NCI-H524 treated with DMSO at 0.1 percent for 48 hours (cell line): ENCODE measurements around the gene ZNF793.
A peak's percentile ranks its signal among the peaks of the same experiment; 100 is the strongest.

ENCODE experiments used
- DNase-seq: peaks from one replicate; lab custom pipeline; 2025; lab: John Stamatoyannopoulos, UW

Gene ZNF793

DNA sequence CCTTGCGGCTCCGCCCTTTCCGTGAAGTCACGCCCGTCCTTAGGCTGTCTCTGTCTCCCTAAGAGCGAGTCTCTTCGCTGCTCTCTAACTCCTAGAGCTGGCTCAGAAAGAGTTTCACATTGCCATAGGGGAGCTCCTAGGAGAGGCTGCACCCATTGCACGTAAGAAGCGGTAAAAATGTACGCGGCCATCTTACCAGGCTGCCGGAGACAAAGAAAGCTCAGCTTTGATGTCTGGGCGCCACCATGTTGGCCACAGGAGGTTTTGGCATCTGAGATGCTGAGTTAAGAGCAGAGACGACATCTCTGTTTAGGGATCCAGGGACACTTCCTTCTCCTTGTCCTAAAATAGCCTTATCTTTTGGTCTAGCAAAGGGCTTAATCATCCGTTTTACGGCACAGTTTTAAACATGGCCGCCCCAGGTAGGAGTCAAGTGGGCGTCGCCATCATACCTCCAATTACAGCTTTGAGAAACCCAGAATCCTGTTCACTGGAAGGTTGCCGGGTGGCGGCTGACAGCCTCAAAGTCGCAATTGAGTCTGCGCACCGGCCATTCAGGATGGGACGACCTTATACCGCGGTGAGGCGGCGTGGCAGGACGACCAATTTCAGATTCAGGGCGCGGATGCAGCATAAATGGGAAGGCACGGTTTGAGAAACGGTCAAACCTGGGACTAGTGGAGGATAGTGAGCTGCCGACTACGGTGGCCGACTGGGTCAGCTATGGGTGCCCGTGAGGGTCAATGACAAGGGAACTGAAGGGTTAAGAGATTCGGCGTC is at the start of gene ZNF793:
TSS of gene ZNF793 (plus strand) at position 553 of the 780 bp plus-strand sequence. CDS start 16,501 bp downstream, outside the sequence.
- peak; percentile 63 for DNase-seq

DNA sequence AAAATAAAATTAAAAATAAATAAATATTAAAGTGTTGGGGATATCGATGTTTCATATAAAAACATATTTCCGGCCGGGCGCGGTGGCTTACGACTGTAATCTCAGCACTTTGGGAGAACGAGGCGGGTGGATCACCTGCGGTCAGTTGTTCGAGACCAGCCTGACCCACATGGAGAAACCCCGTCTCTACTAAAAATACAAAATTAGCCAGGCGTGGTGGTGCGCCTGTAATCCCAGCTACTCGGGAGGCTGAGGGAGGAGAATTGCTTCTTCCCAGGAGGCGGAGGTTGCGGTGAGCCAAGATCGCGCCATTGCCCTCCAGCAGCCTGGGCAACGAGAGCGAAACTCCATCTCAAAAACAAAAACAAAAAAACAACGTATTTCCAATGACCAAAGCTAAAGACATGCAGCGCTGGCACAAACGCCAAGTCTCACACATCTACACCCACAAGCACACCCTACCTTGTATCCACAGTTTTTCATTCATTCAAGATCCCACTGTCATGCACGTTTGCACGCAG is 40.4 kb upstream of the ZNF793 start:
- DNase-seq = no peak

DNA sequence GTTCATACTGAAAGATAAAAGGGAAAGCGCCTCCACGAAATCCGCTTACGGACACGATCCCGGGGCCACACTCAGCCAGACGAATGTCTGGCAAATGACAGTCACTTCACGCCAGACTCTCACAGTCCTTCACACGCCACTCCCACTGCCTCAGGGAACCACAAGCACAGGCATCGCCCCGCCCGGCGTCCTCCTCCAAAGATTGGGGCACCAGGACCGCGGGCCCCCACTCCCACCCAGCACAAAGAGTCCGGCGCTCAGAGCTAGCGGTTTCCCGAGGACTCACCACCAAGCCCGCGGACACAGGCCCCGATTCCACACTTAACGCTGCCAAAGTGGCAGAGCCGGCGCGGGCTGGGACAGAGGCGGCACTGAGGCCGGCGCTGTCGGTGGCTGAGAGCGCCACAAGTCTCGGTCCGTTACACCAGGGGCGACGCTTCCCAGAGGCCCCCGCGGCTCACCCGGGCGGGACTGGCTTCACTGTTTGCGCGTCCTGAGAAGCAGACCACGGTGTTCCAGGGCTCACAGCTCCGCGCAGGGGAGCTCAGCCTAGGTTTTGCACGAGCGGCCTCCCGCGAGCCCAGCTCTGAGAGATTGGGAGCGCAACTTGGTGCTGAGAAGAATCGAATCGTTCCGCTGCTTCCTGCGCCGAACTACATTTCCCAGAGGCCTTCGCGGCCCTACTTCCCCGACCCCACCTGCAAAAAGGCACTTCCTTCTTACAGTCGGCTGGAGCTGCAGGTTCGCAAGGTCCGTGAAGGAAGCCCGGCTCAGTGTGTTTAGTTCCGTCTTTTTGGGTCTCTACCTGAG is 39.7 kb upstream of the ZNF793 start, which contains the start of gene ZNF569:
TSS of gene ZNF569 (minus strand) at position 647 of the 810 bp plus-strand sequence. CDS start 22,523 bp downstream, outside the sequence.
- peak; percentile 83 for DNase-seq

DNA sequence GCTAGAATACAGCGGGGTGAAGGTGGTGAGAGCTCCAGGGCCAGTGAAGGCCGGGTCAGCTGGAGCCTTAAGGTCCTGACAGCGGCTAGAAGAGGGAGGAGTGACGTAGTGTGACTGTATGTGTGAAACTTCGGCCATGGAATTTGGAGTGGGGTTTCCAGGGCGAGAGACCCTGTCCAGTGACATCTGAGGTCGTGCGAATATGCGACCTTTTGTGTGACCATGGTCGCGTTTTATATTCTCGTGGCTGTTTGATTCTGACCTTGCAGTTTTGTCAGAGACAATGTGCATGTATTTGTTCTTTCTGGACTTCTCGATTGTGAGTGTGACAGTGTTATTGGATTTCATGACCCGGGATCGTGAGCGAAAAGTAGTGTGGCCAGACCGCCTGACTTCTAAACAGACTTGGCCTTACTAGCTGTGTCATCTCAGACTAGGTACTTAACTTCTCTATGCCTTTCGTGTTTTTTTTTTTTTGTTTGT is 39.1 kb upstream of the ZNF793 start:
- DNase-seq = no peak

DNA sequence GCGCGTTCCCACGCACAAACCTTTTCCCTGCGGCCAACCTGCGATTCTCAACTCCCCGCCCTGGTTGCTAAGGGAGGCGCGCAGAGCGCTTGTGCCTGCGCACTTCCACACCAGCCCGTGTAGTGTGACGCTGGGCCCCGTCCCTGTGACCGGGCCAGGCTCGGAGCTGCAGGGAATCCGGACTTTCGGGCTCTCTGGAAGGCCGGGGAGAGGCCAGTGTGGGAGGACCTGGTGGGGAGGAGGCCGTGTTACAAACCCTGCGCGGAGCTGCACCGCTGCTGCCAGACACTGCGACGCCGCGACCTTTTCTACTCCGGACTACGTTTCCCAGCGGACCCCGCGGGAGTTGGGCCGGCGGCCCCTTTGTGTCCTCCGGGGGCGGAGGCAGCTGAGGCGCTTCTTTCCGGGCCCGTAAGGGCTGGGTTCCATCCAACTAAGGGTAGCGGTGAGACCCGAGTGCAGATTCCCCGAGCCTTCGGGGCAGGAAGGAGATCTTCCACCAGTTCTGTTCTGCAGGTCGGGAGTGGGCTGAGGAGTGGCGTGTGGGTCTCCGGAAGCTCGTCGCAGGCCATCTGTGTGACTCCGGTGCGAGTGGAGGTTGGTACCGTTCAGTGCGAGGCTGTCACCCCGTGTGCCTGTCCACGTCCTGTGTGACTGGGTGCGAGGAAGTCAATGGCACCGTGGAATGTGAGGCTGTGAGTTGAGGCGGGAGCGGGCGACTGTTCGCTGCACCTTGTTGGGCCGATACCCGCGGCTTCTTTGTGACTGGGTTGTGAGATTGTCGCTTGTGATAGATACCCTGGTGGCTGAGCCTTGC is 37.6 kb upstream of the ZNF793 start, which contains the start of gene ZNF570:
TSS of gene ZNF570 (plus strand) at position 396 of the 817 bp plus-strand sequence. CDS start 999 bp downstream, outside the sequence.
- peak; percentile 60 for DNase-seq

DNA sequence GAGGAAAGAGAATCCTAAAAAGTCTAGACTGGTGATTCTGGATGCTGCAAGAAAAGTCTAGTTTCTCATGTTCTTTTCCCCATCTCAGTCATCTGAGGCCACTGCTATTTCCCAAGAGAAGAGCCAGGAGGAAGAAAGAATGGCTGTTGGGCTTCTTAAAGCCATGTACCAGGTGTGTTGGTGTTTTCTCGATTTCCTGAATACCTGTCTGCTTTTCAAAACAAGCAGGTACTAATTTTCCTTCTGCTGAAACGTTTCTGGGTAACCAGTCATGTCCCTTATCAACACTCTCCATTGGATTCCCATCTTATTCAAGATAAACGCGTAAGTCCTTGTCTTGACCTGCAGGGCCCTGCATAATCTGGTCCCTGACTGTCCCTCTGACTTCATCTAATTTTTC is 36.5 kb upstream of the ZNF793 start:
- no peak for DNase-seq

DNA sequence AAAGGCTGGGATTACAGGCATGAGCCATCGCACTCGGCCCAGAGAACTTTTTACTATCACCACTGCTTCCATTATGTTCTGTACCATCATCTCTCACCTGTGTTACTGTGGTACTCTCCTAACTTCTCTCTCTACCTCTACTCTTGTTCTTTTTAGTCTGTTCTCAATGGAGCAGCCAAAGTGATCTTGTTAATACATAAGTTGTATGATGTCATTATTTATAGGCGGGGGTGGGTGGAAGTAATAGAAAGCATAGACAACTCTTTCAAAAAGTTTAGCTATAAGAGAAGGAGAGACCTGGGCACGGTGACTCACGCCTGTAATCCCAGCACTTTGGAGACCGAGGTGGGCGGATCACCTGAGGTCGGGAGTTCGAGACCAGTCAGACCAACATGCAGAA is 34.6 kb upstream of the ZNF793 start:
- DNase-seq = no peak

DNA sequence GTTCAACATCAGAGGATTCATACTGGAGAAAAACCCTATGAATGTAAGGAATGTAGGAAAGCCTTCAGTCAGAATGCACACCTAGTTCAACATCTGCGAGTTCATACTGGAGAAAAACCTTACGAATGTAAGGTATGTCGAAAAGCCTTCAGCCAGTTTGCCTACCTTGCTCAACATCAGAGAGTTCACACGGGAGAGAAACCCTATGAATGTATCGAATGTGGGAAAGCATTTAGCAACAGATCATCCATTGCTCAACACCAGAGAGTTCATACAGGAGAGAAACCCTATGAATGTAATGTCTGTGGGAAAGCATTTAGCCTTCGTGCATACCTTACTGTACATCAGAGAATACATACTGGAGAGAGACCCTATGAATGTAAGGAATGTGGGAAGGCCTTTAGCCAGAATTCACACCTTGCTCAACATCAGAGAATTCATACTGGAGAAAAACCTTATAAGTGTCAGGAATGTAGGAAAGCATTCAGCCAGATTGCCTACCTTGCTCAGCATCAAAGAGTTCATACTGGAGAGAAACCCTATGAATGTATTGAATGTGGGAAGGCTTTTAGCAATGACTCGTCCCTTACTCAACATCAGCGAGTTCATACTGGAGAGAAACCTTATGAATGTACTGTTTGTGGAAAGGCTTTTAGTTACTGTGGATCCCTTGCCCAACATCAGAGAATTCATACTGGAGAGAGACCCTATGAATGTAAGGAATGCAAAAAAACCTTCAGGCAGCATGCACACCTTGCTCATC is 22.2 kb upstream of the ZNF793 start:
- no peak for DNase-seq

DNA sequence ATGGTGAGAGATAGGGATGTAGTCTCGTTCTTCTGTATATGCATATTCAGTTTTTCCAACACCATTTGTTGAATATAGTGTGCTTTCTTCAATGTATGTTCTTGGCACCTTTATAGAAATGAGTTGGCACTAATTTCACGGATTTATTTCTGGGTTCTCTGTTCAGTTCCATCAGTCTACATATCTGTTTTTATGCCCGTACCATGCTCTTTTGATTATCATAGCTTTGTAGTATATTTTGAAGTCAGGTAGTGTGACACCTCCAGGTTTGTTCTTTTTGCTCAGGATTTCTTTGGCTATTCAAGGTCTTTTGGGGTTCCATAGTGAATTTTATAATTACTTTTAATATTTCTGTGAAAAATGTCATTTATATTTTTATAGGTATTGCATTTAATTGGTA is 14.5 kb upstream of the ZNF793 start:
- DNase-seq = no peak

DNA sequence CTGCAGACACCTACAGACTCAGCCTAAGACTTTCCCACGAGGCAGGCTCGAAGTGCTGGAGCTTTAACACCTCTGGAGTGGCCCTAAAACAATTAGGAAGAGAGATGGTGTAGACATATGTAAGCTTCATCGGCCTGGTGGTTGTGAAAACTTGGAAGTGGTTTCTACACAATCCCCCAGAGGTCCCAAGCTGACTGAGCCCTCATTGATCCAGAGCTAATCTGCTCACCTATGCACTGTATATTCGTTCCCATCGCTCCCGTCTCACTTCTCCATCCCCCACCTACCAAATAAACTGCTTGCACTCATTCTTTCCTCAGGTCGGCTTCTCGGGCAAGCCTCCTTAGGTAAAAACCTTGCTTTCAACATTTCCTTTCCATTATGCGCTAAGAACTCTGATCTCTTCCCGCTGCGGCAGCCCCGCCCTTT is 767 bp upstream of the ZNF793 start:
- no peak for DNase-seq

DNA sequence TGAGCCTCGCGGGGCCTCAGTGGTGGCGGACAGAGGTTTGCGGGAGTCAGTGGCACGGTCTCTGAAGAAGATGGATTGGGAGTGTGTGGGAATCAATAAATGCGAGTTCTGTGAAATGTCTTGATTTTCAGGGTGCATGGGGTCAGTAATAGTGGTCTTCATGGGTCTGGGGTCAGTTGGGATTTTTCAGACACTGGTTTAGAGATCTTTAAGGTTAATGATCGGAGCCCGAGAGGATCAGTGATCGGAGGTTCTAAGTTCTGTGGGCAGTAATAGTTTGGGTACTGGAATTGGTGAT is 377 bp downstream of the ZNF793 start:
- no peak for DNase-seq

DNA sequence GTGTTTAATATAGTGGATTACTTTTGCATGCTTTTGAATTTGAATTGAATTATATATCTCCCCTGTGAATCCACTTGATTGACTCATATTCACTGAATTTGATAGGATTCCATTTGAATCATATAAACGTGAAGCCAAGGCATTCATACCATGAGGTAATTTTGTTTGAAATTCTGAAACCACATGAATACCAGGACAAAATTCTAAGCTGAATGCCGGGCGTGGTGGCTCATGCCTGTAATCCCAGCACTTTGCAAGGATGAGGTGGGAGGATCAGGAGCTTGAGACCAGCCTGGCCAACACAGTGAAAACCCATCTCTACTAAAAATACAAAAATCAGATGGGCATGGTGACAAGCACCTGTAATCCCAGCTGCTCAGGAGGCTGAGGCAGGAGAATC is 4.4 kb downstream of the ZNF793 start:
- DNase-seq = no peak

DNA sequence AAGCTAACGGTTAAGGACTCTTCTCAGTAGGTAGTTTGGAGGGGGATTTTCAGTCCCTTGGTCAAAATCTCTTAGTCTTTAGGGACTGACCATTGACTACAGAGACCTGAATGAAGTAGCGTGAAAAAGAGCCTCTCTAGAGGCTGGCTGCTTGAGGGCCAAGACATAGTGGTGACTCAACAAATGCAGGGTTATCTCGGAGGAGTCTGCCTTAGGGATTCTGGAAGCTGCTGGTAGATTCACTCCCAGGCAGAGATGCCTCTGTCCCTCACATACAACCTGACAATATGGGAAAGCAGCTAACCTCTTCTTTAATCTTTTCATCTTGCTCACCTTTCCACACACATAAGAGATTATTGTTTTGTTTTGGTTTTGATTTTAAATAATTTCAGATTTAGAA is 5.1 kb downstream of the ZNF793 start:
- no peak for DNase-seq

DNA sequence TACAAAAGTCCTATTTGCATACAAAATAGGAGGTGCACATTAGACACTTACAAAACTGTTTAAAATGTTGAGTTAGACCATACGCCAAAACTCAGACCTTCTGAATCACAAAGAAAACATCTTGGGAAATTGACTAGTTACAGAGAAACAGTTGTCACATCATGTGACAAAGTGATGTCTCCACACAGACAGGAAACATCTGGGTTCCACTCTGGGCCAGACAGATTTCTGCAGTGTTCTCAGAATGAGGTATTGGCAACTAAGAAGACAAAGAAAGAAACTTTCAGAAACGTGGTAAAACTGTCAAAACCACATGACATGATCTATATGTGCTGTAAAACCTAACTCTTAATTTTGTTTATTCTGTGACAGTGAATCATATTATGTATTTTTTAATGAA is 6.7 kb downstream of the ZNF793 start:
- DNase-seq = no peak

DNA sequence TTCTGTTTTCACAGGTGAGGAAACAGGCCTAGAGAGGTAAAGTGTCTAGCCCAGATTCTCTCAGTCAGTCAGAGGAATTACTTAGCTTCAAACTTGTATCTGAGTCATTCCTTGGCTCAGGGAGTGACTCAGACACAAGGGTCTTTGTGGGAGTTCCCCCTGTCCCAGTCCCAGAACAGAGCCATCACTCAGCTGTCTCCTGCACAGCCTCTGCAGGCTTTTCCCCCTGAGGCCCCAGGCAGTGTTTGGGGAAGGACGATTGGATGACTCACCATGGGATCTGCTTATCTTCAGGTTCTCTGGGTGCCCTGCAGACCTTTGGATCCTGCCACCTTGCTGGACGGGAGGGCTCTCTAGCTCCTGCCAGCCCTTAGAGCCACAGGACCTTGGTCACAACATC is 13.2 kb downstream of the ZNF793 start:
- DNase-seq = no peak

DNA sequence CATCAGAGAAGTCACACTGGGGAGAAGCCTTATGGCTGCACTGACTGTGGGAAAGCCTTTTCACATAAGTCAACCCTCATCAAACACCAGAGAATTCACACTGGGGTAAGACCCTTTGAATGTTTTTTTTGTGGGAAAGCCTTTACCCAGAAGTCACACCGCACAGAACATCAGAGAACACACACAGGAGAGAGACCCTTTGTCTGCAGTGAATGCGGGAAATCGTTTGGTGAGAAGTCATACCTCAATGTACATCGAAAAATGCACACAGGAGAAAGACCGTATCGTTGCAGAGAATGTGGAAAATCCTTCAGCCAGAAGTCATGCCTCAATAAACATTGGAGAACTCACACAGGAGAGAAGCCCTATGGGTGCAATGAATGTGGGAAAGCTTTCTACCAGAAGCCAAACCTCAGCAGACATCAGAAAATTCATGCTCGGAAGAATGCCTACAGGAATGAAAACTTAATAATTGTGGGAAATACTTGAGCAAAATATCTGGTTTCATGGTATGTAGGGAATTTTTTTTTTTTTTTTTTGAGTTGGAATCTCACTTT is 30.7 kb downstream of the ZNF793 start:
- DNase-seq = no peak

DNA sequence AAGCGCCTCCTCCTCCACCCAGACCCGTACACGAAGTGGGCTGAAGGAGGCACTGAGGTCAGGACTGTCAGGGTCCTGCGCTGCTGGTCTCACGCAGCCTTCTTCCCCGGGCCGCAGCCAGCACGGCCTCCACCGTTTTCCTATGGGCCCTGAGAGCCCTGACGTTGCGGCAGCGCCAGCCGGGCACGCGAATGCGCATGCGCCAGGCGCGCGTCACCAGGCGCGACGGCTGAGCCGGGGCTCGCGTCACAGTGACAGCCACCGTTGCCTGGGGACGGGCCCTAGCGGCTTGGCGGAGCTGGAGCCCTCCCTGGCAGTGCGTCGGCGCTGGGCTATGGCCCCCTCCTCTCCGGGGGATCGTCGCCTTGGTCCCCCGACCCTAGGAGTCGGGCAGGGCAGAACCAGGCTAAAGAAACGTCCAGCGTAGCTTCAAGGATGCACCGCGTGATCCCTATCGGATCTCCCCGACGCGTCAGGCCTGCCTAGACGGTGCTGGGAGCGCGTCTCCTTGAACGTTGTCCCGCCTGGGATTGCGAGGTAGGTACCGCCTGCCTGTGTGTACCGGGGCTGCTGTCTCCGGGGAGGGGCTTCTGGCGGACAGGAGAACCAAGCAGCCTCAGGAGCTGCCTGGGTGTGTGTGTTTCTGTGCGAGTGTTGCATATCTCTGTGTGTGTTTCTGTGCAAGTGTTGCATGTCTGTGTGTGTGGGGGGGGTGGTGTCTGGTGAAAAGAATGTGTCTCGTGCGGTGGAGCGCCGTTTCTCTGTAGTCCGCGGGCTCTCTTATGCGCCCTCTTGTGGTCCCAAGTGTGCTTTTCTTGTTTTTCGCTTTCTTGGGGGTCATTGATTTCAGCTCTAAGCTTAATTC is 44.6 kb downstream of the ZNF793 start:
- DNase-seq = no peak

DNA sequence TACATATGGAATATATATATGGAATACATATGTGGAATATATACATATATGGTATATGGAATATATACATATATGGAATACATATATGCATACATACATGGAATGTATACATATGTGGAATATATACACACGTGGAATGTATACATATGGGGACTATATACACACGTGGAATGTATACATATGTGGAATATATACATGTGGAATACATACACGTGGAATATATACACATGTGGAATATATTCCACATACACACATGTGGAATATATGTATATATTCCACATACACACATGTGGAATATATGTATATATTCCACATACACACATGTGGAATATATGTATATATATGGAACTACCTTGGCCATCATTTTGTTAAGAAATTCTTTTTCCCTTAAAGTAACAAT is 56.8 kb downstream of the ZNF793 start:
- no peak for DNase-seq

DNA sequence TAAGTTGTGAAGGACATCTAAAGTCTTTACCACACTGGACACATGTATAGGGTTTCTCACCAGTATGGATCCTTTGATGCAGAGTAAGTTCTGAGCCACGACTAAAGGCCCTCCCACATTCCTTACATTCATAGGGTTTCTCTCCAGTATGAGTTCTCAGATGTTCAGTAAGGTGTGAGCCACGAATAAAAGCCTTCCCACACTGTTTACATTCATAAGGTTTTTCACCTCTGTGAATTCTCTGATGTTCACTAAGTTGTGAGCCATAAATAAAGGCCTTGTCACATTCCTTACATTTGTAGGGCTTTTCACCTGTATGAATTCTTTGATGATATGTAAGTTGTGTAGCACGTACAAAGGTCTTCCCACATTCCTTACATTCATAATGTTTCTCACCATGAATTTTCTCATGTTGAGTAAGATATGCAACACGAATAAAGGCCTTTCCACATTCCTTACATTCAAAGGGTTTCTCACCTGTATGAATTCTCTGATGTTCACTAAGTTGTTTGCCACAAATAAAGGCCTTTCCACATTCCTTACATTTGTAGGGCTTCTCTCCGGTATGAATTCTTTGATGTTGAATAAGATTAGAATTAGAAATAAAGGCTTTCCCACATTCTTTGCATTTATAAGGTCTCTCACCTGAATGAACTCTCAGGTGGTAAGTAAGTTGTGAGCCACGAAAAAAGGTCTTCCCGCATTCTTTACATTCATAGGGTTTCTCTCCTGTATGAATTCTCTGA is 58.1 kb downstream of the ZNF793 start:
- DNase-seq = no peak
